Spleen (tissue), 11 donors: ENCODE measurements around the gene ZNRF4. TPM values are rescaled to one million over a fixed set of nuclear protein-coding genes. Genes with fewer than 3 reads are reported as not detected.
"Not testable (repeated sequence)": the region's sequence is repeated elsewhere in the genome, so short reads cannot be mapped to it uniquely, and the experiment has no call there.

ENCODE experiments used
- DNase-seq: peaks from one replicate; pipeline ENCODE4 v3.0.0-alpha.2; 2020
- H3K27ac ChIP-seq, 8 donors: fragments of 200-600 bp; sonication (generic) in 7 of 8; 1 replicate in 4 of 8; 2 replicates in 4 of 8; pipeline versions ENCODE4 v1.5.0 to v1.8.0; 2016 to 2021; ENCODE audit warnings: inconsistent platforms in 4 of 8, mild to moderate bottlenecking in 4 of 8, moderate library complexity in 1 of 8
- H3K27me3 ChIP-seq, 7 donors: fragments of 200-600 bp; sonication (generic) in 6 of 7; replicated peaks in 1 of 7; 1 replicate in 4 of 7; 2 replicates in 3 of 7; pipeline versions ENCODE4 v1.5.0 to v1.8.0; 2016 to 2021; ENCODE audit warnings: inconsistent platforms in 3 of 7, mild to moderate bottlenecking in 1 of 7
- H3K36me3 ChIP-seq, 6 donors: fragments of 200-600 bp; sonication (generic) in 5 of 6; 1 replicate in 4 of 6; 2 replicates in 2 of 6; pipeline versions ENCODE4 v1.5.0 to v1.8.0; 2016 to 2021; ENCODE audit warnings: inconsistent platforms in 2 of 6
- H3K4me1 ChIP-seq, 6 donors: fragments of 200-600 bp; sonication (generic) in 5 of 6; 1 replicate in 3 of 6; 2 replicates in 3 of 6; pipeline versions ENCODE4 v1.5.0 to v1.8.0; 2016 to 2021; ENCODE audit warnings: inconsistent platforms in 3 of 6
- H3K4me3 ChIP-seq, 8 donors: fragments of 200-600 bp; sonication (generic) in 7 of 8; 1 replicate in 4 of 8; 2 replicates in 4 of 8; pipeline versions ENCODE4 v1.5.0 to v1.8.0; 2016 to 2021; ENCODE audit warnings: inconsistent platforms in 4 of 8, mild to moderate bottlenecking in 4 of 8, moderate library complexity in 2 of 8
- H3K9me3 ChIP-seq, 8 donors: fragments of 200-600 bp; sonication (generic) in 7 of 8; 1 replicate in 4 of 8; 2 replicates in 4 of 8; pipeline versions ENCODE4 v1.5.0 to v1.8.0; 2016 to 2021; ENCODE audit warnings: inconsistent platforms in 4 of 8
- POLR2A ChIP-seq, 3 donors: fragments of 450-650 bp; IDR thresholded peaks; one replicate each; pipeline ENCODE4 v1.5.1; 2017; ENCODE audit warnings: antibody characterized with exemption in 3 of 3, mild to moderate bottlenecking in 1 of 3
- POLR2AphosphoS5 ChIP-seq, 3 donors: sonication (generic); formaldehyde crosslinking; IDR thresholded peaks; one replicate each; pipeline ENCODE4 v1.5.1; 2017; ENCODE audit warnings: antibody characterized with exemption in 3 of 3
- WGBS, 5 donors: extraction: QIAGEN DNeasy Blood & Tissue Kit in 3 of 5; methylation state at CpG; one replicate each; pipeline versions ENCODE4 v1.1.5 to v1.1.7; 2013 to 2018; 5-methylcytosine and 5-hydroxymethylcytosine counted together
- intact Hi-C: fragments of 100-400 bp; cut with DNase I; formaldehyde crosslinking; loops from one replicate; pipeline ENCODE4 v1.15.0; 2023; ENCODE audit warnings: low total_unique reads
- polyA plus RNA-seq, 3 donors: library from polyadenylated mRNA; stranded (reverse); fragments of 200-250 nt; gene quantifications; one replicate each; pipeline ENCODE4 v1.2.1, GENCODE V29; 2013
- total RNA-seq, 7 donors: library from RNA; depleted of rRNA in 3 of 7; stranded (reverse); fragments of >200 nt in 3 of 7; fragmentation: NEBNext Ultra II Directional in 4 of 7; extraction: Animal tissue kit (Norgen Biotek cat#: 25700) in 4 of 7; gene quantifications; one replicate each; pipeline versions ENCODE4 v1.1.0 to v1.2.1, GENCODE V29; 2016 to 2021
- TF ChIP-seq, protein P1 (sequence below), 11 experiments: fragments of 200-600 bp in 7 of 11; fragments of 450-650 bp in 4 of 11; sonication (generic) in 4 of 11; IDR thresholded peaks in 8 of 11; conservative IDR thresholded peaks in 3 of 11; 1 replicate in 7 of 11; 2 replicates in 4 of 11; pipeline versions ENCODE4 v1.4.0 to v1.8.0; 2016 to 2021; ENCODE audit warnings: antibody characterized with exemption in 11 of 11, inconsistent platforms in 4 of 11, mild to moderate bottlenecking in 1 of 11
- donor health status: healthy with polysubstance abuse.
- donor health status: DM: no; HTN: no; CAD: no; lungs with moderate emphysema.
- donor health status: DM: no; HTN: no; CAD: no.
- donor health status: Bipolar disorder and iron deficiency.
- donor health status: healthy.
- donor health status: DM: no; HTN: no; CAD: no.
- donor health status: DM: yes; HTN: yes; CAD: no.

Gene ZNRF4
- total and polyA plus RNA-seq, 10 donors, result not detected

DNA sequence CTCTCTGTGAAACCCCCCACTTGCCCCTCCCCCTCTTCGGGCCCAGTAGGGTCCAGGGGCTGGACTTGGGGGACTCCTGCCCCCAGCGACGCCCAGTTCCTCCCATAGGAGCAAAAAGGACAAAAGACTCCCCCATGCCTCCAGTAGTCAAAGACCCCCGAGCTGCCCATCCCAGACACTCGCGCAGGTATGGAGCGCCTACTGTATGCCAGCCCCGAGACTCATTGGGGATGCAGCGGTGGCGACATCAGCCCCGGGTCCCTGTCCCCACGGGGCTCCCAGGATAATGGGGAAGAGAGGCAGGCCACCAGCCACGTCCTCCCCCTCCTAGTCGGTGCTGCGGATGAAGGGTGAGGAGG lies 18.3 kb upstream of the ZNRF4 start:
- H3K9me3 ChIP-seq, result peaks cover 0 to 8% (median 0%) of the 10 kb centered on the region in 8 donors
- no peaks in the 10 kb centered on the region for H3K36me3 ChIP-seq
- 5 to 16% (median 12%) methylated on average over 12 to 15 of the region's 15 CpGs for WGBS, 5 donors
- H3K4me1 ChIP-seq, result no peaks in the 10 kb centered on the region
- H3K27ac ChIP-seq, result no peak overlapping the region
- TF ChIP-seq, protein P1, sequence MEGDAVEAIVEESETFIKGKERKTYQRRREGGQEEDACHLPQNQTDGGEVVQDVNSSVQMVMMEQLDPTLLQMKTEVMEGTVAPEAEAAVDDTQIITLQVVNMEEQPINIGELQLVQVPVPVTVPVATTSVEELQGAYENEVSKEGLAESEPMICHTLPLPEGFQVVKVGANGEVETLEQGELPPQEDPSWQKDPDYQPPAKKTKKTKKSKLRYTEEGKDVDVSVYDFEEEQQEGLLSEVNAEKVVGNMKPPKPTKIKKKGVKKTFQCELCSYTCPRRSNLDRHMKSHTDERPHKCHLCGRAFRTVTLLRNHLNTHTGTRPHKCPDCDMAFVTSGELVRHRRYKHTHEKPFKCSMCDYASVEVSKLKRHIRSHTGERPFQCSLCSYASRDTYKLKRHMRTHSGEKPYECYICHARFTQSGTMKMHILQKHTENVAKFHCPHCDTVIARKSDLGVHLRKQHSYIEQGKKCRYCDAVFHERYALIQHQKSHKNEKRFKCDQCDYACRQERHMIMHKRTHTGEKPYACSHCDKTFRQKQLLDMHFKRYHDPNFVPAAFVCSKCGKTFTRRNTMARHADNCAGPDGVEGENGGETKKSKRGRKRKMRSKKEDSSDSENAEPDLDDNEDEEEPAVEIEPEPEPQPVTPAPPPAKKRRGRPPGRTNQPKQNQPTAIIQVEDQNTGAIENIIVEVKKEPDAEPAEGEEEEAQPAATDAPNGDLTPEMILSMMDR (IDR thresholded peaks at IDR 0.05 in 8 of 11, conservative IDR thresholded peaks at IDR 0.05 in 3 of 11), result no peak
- no peak for TF ChIP-seq POLR2AphosphoS5 (IDR thresholded peaks at IDR 0.05)
- no peak for TF ChIP-seq POLR2A (IDR thresholded peaks at IDR 0.05)
- no peak for DNase-seq
- intact Hi-C loops, result no loop called here
- peaks cover 0 to 63% (median 24%) of the 10 kb centered on the region in 7 donors for H3K27me3 ChIP-seq
- H3K4me3 ChIP-seq, result no peak overlapping the region

DNA sequence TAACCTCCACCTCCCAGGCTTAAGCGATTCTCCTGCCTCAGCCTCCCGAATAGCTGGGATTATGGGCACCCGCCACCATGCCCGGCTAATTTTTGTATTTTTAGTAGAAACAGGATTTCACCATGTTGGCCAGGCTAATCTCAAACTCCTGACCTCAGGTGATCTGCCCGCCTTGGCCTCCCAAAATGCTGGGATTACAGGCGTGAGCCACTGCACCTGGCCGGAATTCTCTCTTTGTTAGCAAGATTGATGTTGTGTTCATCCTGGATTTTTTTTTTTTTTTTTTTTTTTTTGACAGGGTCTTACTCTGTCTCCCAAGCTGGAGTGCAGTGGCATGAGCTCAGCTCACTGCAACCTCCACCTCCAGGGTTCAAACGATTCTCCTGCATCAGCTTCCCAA lies 16.5 kb upstream of the ZNRF4 start:
- WGBS, 5 donors, result 85 to 92% (median 89%) methylated on average over 8 of the region's 8 CpGs
- H3K4me1 ChIP-seq, H3K27ac ChIP-seq, H3K36me3 ChIP-seq, intact Hi-C loops, H3K9me3 ChIP-seq, H3K4me3 ChIP-seq, DNase-seq: not testable (repeated sequence)
- H3K27me3 ChIP-seq, result peaks cover 0 to 69% (median 24%) of the 10 kb centered on the region in 7 donors

DNA sequence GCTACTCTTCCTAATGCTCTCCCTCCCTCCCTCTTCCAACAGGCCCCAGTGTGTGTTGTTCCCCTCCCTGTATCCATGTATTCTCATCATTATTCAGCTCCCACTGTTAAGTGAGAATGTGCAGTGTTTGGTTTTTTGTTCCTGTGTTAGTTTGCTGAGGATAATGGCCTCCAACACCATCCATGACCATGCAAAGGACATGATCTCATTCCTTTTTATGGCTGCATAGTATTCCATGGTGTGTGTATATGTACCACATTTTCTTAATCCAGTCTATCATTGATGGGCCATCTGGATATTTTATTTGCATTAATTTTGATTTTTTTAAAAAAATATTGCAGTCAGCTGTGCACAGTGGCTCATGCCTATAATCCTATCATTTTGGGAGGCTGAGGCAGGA lies 15.8 kb upstream of the ZNRF4 start:
- TF ChIP-seq POLR2A (IDR thresholded peaks at IDR 0.05) (no peak), POLR2AphosphoS5 (IDR thresholded peaks at IDR 0.05) (no peak)
- TF ChIP-seq, protein P1 (IDR thresholded peaks at IDR 0.05 in 8 of 11, conservative IDR thresholded peaks at IDR 0.05 in 3 of 11), result no peak
- Histone ChIP-seq H3K27ac (no peak overlapping the region), H3K36me3 (no peaks in the 10 kb centered on the region), H3K4me1 (no peaks in the 10 kb centered on the region), H3K4me3 (no peak overlapping the region), H3K9me3 (peaks cover 0 to 2% (median 0%) of the 10 kb centered on the region in 8 donors), H3K27me3 (peaks cover 0 to 76% (median 24%) of the 10 kb centered on the region in 7 donors)
- no peak for DNase-seq
- intact Hi-C loops, result no loop called here

DNA sequence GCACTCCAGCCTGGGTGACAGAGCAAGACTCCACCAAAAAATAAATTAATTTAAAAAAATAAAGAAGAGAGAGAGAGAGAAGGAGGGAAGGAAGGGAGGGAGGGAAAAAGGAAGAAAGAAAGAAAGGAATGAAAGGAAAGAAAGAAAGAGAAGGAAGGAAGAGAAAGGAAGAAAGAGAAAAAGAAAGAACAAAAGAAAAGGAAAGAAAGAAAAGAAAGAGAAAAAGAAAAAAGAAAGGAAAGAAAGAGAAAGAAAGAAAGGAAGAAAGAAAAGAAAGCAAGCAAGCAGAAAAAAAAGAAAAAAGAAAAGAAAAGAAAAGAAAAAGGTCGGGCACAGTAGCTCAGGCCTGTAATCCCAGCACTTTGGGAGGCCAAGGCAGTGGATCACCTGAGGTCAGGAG lies 14.9 kb upstream of the ZNRF4 start:
- no peak for TF ChIP-seq POLR2A (IDR thresholded peaks at IDR 0.05)
- TF ChIP-seq POLR2AphosphoS5 (IDR thresholded peaks at IDR 0.05), result no peak
- TF ChIP-seq, protein P1 (IDR thresholded peaks at IDR 0.05 in 8 of 11, conservative IDR thresholded peaks at IDR 0.05 in 3 of 11), result no peak
- Histone ChIP-seq H3K27me3 (peaks cover 0 to 71% (median 24%) of the 10 kb centered on the region in 7 donors), H3K27ac (no peak overlapping the region), H3K4me1 (no peaks in the 10 kb centered on the region), H3K4me3 (no peak overlapping the region), H3K36me3 (no peaks in the 10 kb centered on the region), H3K9me3 (no peaks in the 10 kb centered on the region)
- DNase-seq, result no peak
- WGBS, 5 donors, result 38 to 100% (median 72%) methylated on average over 1 of the region's 1 CpG
- intact Hi-C loops, result no loop called here

DNA sequence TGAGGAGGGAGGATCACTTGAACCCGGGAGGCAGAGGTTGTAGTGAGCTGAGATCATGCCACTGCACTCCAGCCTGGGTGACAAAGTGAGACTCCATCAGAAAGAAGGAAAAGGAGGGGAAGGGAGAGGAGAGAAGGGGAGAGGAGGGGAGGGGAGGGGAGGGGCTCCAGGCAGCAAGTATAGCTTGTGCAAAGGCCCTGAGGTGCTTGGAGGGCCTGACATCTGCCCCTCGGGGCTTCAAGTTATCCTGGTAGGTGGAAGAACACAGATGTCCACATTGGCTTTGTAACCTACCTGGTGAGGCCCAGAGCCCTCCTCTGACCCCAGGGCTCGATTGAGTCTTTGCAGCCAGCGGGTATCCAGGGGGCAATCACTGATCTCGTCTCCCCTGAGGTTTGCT lies 11.5 kb upstream of the ZNRF4 start:
- no peak overlapping the region for H3K27ac ChIP-seq
- H3K4me1 ChIP-seq, result no peaks in the 10 kb centered on the region
- H3K4me3 ChIP-seq, result no peak overlapping the region
- DNase-seq, result no peak
- WGBS, 5 donors, result 74 to 94% (median 80%) methylated on average over 5 of the region's 5 CpGs
- H3K27me3 ChIP-seq, result peaks cover 0 to 66% (median 12%) of the 10 kb centered on the region in 7 donors
- intact Hi-C loops, result no loop called here
- TF ChIP-seq POLR2A (IDR thresholded peaks at IDR 0.05) (no peak), POLR2AphosphoS5 (IDR thresholded peaks at IDR 0.05) (no peak)
- TF ChIP-seq, protein P1 (IDR thresholded peaks at IDR 0.05 in 8 of 11, conservative IDR thresholded peaks at IDR 0.05 in 3 of 11), result no peak
- H3K36me3 ChIP-seq, result no peaks in the 10 kb centered on the region
- no peaks in the 10 kb centered on the region for H3K9me3 ChIP-seq
